SK-N-SH (cell line): ENCODE results near the gene INS. TPM values are rescaled to one million over a fixed set of nuclear protein-coding genes. Genes with fewer than 3 reads are reported as not detected.

Source experiments
- CTCF ChIA-PET: fragments of 300-600, 350-600 bp; formaldehyde crosslinking; extraction: SDS; loops from one replicate; lab custom pipeline; 2021; lab: Yijun Ruan, JAX
- POLR2A ChIA-PET: fragments of 350-600 bp; sonication (Branson Sonifier 250); formaldehyde crosslinking; extraction: SDS; loops from one replicate; lab custom pipeline; 2020; ENCODE audit warnings: antibody characterized with exemption, inconsistent platforms; lab: Yijun Ruan, JAX
- DNase-seq: peaks from one replicate; pipeline ENCODE4 v3.0.0; 2012
- H2AFZ ChIP-seq: fragments of 200-600 bp; sonication (generic); 2 replicates; pipeline ENCODE4 v1.8.1; 2016; ENCODE audit warnings: antibody characterized with exemption, mild to moderate bottlenecking, low read depth
- H3F3A ChIP-seq: fragments of 200-600 bp; sonication (generic); replicated peaks from 2 replicates; pipeline ENCODE3; 2016; ENCODE audit warnings: antibody characterized with exemption, mild to moderate bottlenecking; ENCODE audit not compliant: insufficient read depth
- H3K27ac ChIP-seq, 2 experiments: fragments of 200-500 bp in 1 of 2; fragments of 200-600 bp in 1 of 2; sonication (Bioruptor generic) in 1 of 2; sonication (generic), shearing (Covaris generic) in 1 of 2; 2 replicates each; pipeline versions ENCODE4 v1.5.1 to v1.6.1; 2014 to 2016; ENCODE audit warnings: low read depth in 2 of 2, inconsistent platforms in 1 of 2, low read length in 1 of 2, mild to moderate bottlenecking in 1 of 2, mixed read lengths in 1 of 2
- H3K27me3 ChIP-seq: fragments of 200-600 bp; sonication (generic), shearing (Covaris generic); 2 replicates; pipeline ENCODE4 v1.6.1; 2016; ENCODE audit warnings: mixed run types; ENCODE audit not compliant: insufficient read depth
- H3K36me3 ChIP-seq, 2 experiments: fragments of 200-500 bp in 1 of 2; fragments of 200-600 bp in 1 of 2; sonication (Bioruptor generic) in 1 of 2; sonication (generic) in 1 of 2; replicated peaks in 1 of 2; 2 replicates each; pipeline versions ENCODE3 to v1.5.1; 2014 to 2016; ENCODE audit warnings: low read length in 1 of 2, mild to moderate bottlenecking in 1 of 2; ENCODE audit not compliant: insufficient read depth in 2 of 2, control insufficient read depth in 1 of 2
- H3K4me1 ChIP-seq, 2 experiments: fragments of 200-500 bp in 1 of 2; fragments of 200-600 bp in 1 of 2; sonication (Bioruptor generic) in 1 of 2; sonication (generic), shearing (Covaris generic) in 1 of 2; 2 replicates each; pipeline versions ENCODE4 v1.5.1 to v1.6.1; 2014 to 2016; ENCODE audit warnings: low read depth in 1 of 2, low read length in 1 of 2, mixed run types in 1 of 2; ENCODE audit not compliant: insufficient read depth in 2 of 2, control insufficient read depth in 1 of 2
- H3K4me2 ChIP-seq: fragments of 200-600 bp; sonication (generic), shearing (Covaris generic); 2 replicates; pipeline ENCODE4 v1.6.1; 2017; ENCODE audit warnings: mixed run types
- H3K4me3 ChIP-seq, 2 experiments: fragments of 200-500 bp in 1 of 2; fragments of 200-600 bp in 1 of 2; sonication (Bioruptor generic) in 1 of 2; sonication (generic), shearing (Covaris generic) in 1 of 2; 2 replicates each; pipeline versions ENCODE4 v1.5.1 to v1.8.1; 2014 to 2016; ENCODE audit warnings: low read depth in 2 of 2, inconsistent platforms in 1 of 2, low read length in 1 of 2, mild to moderate bottlenecking in 1 of 2, mixed read lengths in 1 of 2, moderate library complexity in 1 of 2
- H3K79me2 ChIP-seq: fragments of 200-600 bp; sonication (generic); 2 replicates; pipeline ENCODE4 v1.8.1; 2017; ENCODE audit warnings: mild to moderate bottlenecking; ENCODE audit not compliant: insufficient read depth
- H3K9ac ChIP-seq: fragments of 200-600 bp; sonication (generic); 2 replicates; pipeline ENCODE4 v1.6.1; 2017; ENCODE audit warnings: mixed run types
- H3K9me2 ChIP-seq: fragments of 200-600 bp; sonication (generic); 2 replicates; pipeline ENCODE4 v1.6.1; 2017; ENCODE audit warnings: mixed run types
- H3K9me3 ChIP-seq: fragments of 200-600 bp; sonication (generic); 2 replicates; pipeline ENCODE4 v1.6.1; 2017; ENCODE audit warnings: mixed run types, mild to moderate bottlenecking, moderate library complexity
- H4K20me1 ChIP-seq: fragments of 200-600 bp; sonication (generic); 2 replicates; pipeline ENCODE4 v1.6.1; 2017; ENCODE audit warnings: mild to moderate bottlenecking, mixed run types; ENCODE audit not compliant: insufficient read depth
- CHD2 ChIP-seq: fragments of 150-350 bp; IDR thresholded peaks from 2 replicates; pipeline ENCODE4 v1.6.1; 2018; ENCODE audit warnings: low read length; ENCODE audit not compliant: partially characterized antibody
- CTCF ChIP-seq: fragments of 200-600 bp; sonication (generic); IDR thresholded peaks from 2 replicates; pipeline ENCODE4 v1.6.1; 2017; ENCODE audit warnings: antibody characterized with exemption, mild to moderate bottlenecking, moderate library complexity
- ELF1 ChIP-seq: IDR thresholded peaks from 2 replicates; pipeline ENCODE4 v1.4.0; 2012
- EZH2phosphoT487 ChIP-seq: fragments of 200-600 bp; sonication (generic); IDR thresholded peaks from 2 replicates; pipeline ENCODE4 v1.6.1; 2017; ENCODE audit warnings: low read depth, mixed run types, mild to moderate bottlenecking, antibody characterized with exemption, moderate library complexity, borderline replicate concordance
- FOSL2 ChIP-seq: IDR thresholded peaks from 2 replicates; pipeline ENCODE4 v1.4.0; 2012; ENCODE audit warnings: low read depth, mild to moderate bottlenecking, moderate library complexity, borderline replicate concordance
- FOXJ3 ChIP-seq: sonication (generic); formaldehyde crosslinking; IDR thresholded peaks from 2 replicates; pipeline ENCODE4 v1.5.1; 2020; ENCODE audit warnings: mild to moderate bottlenecking, missing genetic modification reagents
- MEF2A ChIP-seq: IDR thresholded peaks from 2 replicates; pipeline ENCODE4 v1.4.0; 2012; ENCODE audit warnings: low read depth, borderline replicate concordance
- MXI1 ChIP-seq: IDR thresholded peaks from 2 replicates; pipeline ENCODE4 v1.6.1; 2012; ENCODE audit warnings: mild to moderate bottlenecking, low read depth, low read length, improper control_type of control experiment
- NRF1 ChIP-seq: IDR thresholded peaks from 2 replicates; pipeline ENCODE4 v1.6.1; 2012; ENCODE audit warnings: low read depth, mild to moderate bottlenecking, low read length
- POLR2AphosphoS5 ChIP-seq: IDR thresholded peaks from 2 replicates; pipeline ENCODE4 v1.6.1; 2012; ENCODE audit warnings: low read depth, low read length
- RAD21 ChIP-seq: IDR thresholded peaks from 2 replicates; pipeline ENCODE4 v1.6.1; 2012; ENCODE audit warnings: mild to moderate bottlenecking, low read length
- SIN3A ChIP-seq: IDR thresholded peaks from 2 replicates; pipeline ENCODE4 v1.6.1; 2012; ENCODE audit warnings: low read depth, mild to moderate bottlenecking, low read length, moderate library complexity, borderline replicate concordance
- TAF1 ChIP-seq: IDR thresholded peaks from 2 replicates; pipeline ENCODE4 v1.6.1; 2012; ENCODE audit warnings: low read depth, mild to moderate bottlenecking, low read length, moderate library complexity, borderline replicate concordance
- TEAD4 ChIP-seq: IDR thresholded peaks from 2 replicates; pipeline ENCODE4 v1.4.0; 2012; ENCODE audit warnings: mild to moderate bottlenecking, borderline replicate concordance; ENCODE audit not compliant: insufficient read depth
- USF2 ChIP-seq: fragments of 150-350 bp; IDR thresholded peaks from 2 replicates; pipeline ENCODE4 v1.6.1; 2017; ENCODE audit warnings: antibody characterized with exemption, low read length, low read depth, borderline replicate concordance
- YY1 ChIP-seq: IDR thresholded peaks from 2 replicates; pipeline ENCODE4 v1.4.0; 2012; ENCODE audit warnings: low read depth, mild to moderate bottlenecking
- WGBS: methylation state at CpG from one replicate; pipeline ENCODE4 v1.1.6; 2017; ENCODE audit warnings: low lambda C conversion rate; 5-methylcytosine and 5-hydroxymethylcytosine counted together
- polyA plus RNA-seq, 3 experiments: library from polyadenylated mRNA; depleted of rRNA; stranded (reverse); fragments of >200 nt; gene quantifications; 2 replicates each; pipeline ENCODE4 v1.2.3, GENCODE V29; 2012

The INS gene
- polyA plus RNA-seq, 1 of the 3 experiments (the other 2 are of a cell fraction) = not detected

- ChIA-PET POLR2A (no interaction called here), CTCF (interaction anchor here (0.8 to 25.3 kb wide), 9 partner anchors 116 to 494 kb away, joined by 3 to 1098 read pairs (median 179); partner anchors contain the start of genes MRPL23, SYT8 and TNNI2)
- Histone ChIP-seq H3K4me1 (peaks cover 0 to 12% of the 10 kb centered on the region in 2 experiments; a peak in 1 of 4 replicates), H3F3A (peaks cover 8% of the 10 kb centered on the region), H3K4me2 (no peak overlapping the region), H3K4me3 (no peak overlapping the region), H3K9me2 (no peaks in the 10 kb centered on the region), H3K9ac (no peak overlapping the region), H4K20me1 (no peaks in the 10 kb centered on the region), H3K36me3 (no peaks in the 10 kb centered on the region), H3K27ac (no peak overlapping the region), H3K27me3 (peaks cover 72% of the 10 kb centered on the region), H2AFZ (no peak overlapping the region), H3K9me3 (no peaks in the 10 kb centered on the region), H3K79me2 (no peaks in the 10 kb centered on the region)
- TF ChIP-seq CHD2 = no peak
- no peak for TF ChIP-seq FOXJ3 (CRISPR knock-in tag)
- no peak for TF ChIP-seq SIN3A
- TF ChIP-seq EZH2phosphoT487 = no peak
- no peak for TF ChIP-seq ELF1
- TF ChIP-seq MXI1 = no peak
- no peak for TF ChIP-seq TEAD4
- TF ChIP-seq USF2 = no peak
- no peak for TF ChIP-seq POLR2AphosphoS5
- TF ChIP-seq MEF2A = no peak
- TF ChIP-seq RAD21 = no peak
- no peak for TF ChIP-seq CTCF
- TF ChIP-seq TAF1 = no peak
- no peak for TF ChIP-seq NRF1
- no peak for TF ChIP-seq YY1
- TF ChIP-seq FOSL2 = no peak
- 64% methylated on average over 18 of the region's 19 CpGs for WGBS
- DNase-seq = no peak
Observed at GRCh38 chr11:2146051-2146450, 15.0 kb downstream of the INS start.
